Endodermal cell (in vitro differentiated cells): Measurements from ENCODE around the gene PPP4R3C. TPM values are rescaled to one million over a fixed set of nuclear protein-coding genes. Genes with fewer than 3 reads are reported as not detected.

Source experiments
- DNase-seq: peaks from one replicate; pipeline ENCODE4 v3.0.0-alpha.2; 2017
- H3K27ac ChIP-seq: 2 replicates; pipeline ENCODE4 v1.5.1; 2013; ENCODE audit warnings: mild to moderate bottlenecking, low read depth, low read length, moderate library complexity
- H3K27me3 ChIP-seq: 2 replicates; pipeline ENCODE4 v1.6.1; 2013; ENCODE audit warnings: mild to moderate bottlenecking, low read length, moderate library complexity; ENCODE audit not compliant: insufficient read depth, control insufficient read depth, poor library complexity, severe bottlenecking
- H3K36me3 ChIP-seq: 2 replicates; pipeline ENCODE4 v1.7.0; 2013; ENCODE audit warnings: mild to moderate bottlenecking, low read length, moderate library complexity; ENCODE audit not compliant: control insufficient read depth, insufficient read depth
- H3K4me1 ChIP-seq: one replicate; pipeline ENCODE4 v1.7.0; 2013; ENCODE audit warnings: low read length; ENCODE audit not compliant: control insufficient read depth, insufficient read depth
- H3K4me3 ChIP-seq: 2 replicates; pipeline ENCODE4 v1.5.1; 2013; ENCODE audit warnings: mild to moderate bottlenecking, low read length, moderate library complexity
- H3K9ac ChIP-seq: 2 replicates; pipeline ENCODE4 v1.6.1; 2013; ENCODE audit warnings: mild to moderate bottlenecking, low read length, moderate library complexity; ENCODE audit not compliant: poor library complexity, severe bottlenecking; ENCODE audit errors: extremely low read depth
- H3K9me3 ChIP-seq: 2 replicates; pipeline ENCODE4 v1.6.1; 2013; ENCODE audit warnings: mild to moderate bottlenecking, low read length, moderate library complexity; ENCODE audit not compliant: control insufficient read depth
- H3K27ac Mint-ChIP-seq: 2 replicates; pipeline ENCODE4 v1.8.0; 2020; ENCODE audit warnings: mixed read lengths
- H3K27me3 Mint-ChIP-seq: 2 replicates; pipeline ENCODE4 v1.8.0; 2021; ENCODE audit warnings: mild to moderate bottlenecking, mixed read lengths; ENCODE audit not compliant: insufficient read depth
- H3K36me3 Mint-ChIP-seq: 2 replicates; pipeline ENCODE4 v1.8.0; 2020; ENCODE audit warnings: low read depth, mixed read lengths
- H3K4me1 Mint-ChIP-seq: 2 replicates; pipeline ENCODE4 v1.8.0; 2020; ENCODE audit warnings: mixed read lengths
- H3K4me3 Mint-ChIP-seq: 2 replicates; pipeline ENCODE4 v1.8.0; 2020; ENCODE audit warnings: mild to moderate bottlenecking, moderate library complexity, mixed read lengths
- H3K9me3 Mint-ChIP-seq: 2 replicates; pipeline ENCODE4 v1.8.0; 2020; ENCODE audit warnings: mild to moderate bottlenecking, mixed read lengths
- WGBS, 2 experiments: methylation state at CpG; one replicate each; pipeline versions ENCODE4 v1.1.5 to v1.1.7; 2013; ENCODE audit warnings: missing lambda C conversion rate in 2 of 2, mixed read lengths in 1 of 2; ENCODE audit not compliant: insufficient coverage in 1 of 2, insufficient read length in 1 of 2; 5-methylcytosine and 5-hydroxymethylcytosine counted together
- total RNA-seq, 2 donors: library from RNA; stranded (reverse); fragmentation: NEBNext Ultra II Directional in 1 of 2; extraction: Animal tissue kit (Norgen Biotek cat#: 25700) in 1 of 2; gene quantifications; 2 replicates in 1 of 2; 3 replicates in 1 of 2; pipeline ENCODE4 v1.2.1, GENCODE V29; 2021
- TF ChIP-seq, protein P1 (sequence below): fragments of 200-600 bp; sonication (generic); conservative IDR thresholded peaks from 2 replicates; pipeline ENCODE4 v1.5.0; 2021; ENCODE audit warnings: antibody characterized with exemption, mild to moderate bottlenecking

Gene PPP4R3C
- total RNA-seq, 2 donors from 2014 or later: not detected

DNA sequence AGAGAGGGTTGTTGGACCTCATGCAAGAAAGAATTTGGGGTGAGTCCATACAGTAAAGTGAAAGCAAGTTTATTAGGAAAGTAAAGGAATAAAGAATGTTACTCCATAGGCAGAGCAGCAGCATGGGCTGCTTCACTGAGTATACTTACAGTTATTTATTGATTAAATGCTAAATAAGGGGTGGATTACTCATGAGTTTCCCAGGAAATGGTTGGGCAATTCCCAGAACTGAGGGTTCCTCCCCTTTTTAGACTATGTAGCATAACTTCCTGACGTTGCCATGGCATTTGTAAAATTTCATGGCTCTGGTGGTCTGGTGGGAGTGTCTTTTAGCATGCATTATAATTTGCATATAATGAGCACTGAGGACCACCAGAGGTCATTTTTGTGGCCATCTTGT lies 16.7 kb downstream of the PPP4R3C start:
- Mint-ChIP-seq H3K36me3 (no peaks in the 10 kb centered on the region), H3K4me3 (no peak overlapping the region), H3K27me3 (no peaks in the 10 kb centered on the region), H3K9me3 (peaks cover 55% of the 10 kb centered on the region), H3K27ac (no peak overlapping the region), H3K4me1 (no peaks in the 10 kb centered on the region)
- Histone ChIP-seq H3K27ac (no peak overlapping the region), H3K27me3 (no peaks in the 10 kb centered on the region), H3K9me3 (no peaks in the 10 kb centered on the region), H3K4me3 (no peak overlapping the region), H3K36me3 (no peaks in the 10 kb centered on the region), H3K4me1 (no peaks in the 10 kb centered on the region), H3K9ac (no peak overlapping the region)
- WGBS, 2 experiments: 71% methylated on average over 1 of the region's 1 CpG; no CpG with 5 or more reads in 1 of the 2 experiments
- DNase-seq: no peak
- TF ChIP-seq, protein P1, sequence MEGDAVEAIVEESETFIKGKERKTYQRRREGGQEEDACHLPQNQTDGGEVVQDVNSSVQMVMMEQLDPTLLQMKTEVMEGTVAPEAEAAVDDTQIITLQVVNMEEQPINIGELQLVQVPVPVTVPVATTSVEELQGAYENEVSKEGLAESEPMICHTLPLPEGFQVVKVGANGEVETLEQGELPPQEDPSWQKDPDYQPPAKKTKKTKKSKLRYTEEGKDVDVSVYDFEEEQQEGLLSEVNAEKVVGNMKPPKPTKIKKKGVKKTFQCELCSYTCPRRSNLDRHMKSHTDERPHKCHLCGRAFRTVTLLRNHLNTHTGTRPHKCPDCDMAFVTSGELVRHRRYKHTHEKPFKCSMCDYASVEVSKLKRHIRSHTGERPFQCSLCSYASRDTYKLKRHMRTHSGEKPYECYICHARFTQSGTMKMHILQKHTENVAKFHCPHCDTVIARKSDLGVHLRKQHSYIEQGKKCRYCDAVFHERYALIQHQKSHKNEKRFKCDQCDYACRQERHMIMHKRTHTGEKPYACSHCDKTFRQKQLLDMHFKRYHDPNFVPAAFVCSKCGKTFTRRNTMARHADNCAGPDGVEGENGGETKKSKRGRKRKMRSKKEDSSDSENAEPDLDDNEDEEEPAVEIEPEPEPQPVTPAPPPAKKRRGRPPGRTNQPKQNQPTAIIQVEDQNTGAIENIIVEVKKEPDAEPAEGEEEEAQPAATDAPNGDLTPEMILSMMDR: no peak

DNA sequence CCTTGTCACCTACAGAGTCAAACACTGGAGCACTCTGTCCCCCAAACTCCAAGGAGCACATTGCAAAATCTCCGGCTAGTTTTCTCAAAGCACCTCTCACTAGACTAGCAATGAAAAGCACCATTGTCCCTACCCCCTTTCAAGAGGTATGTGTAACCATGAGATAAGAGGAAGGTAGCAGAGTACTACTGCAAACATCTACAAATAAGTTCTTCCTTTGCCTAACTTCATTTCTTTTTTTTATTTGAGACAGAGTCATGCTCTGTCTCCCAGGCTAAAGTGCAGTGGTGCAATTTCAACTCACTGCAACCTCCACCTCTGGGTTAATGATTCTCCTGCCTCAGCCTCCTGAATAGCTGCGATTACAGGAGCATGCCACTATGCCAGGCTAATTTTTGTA lies 17.7 kb downstream of the PPP4R3C start:
- no peak overlapping the region for H3K27ac ChIP-seq
- no peaks in the 10 kb centered on the region for H3K4me1 Mint-ChIP-seq
- H3K27me3 Mint-ChIP-seq: no peaks in the 10 kb centered on the region
- H3K36me3 Mint-ChIP-seq: no peaks in the 10 kb centered on the region
- TF ChIP-seq, protein P1: no peak
- H3K9ac ChIP-seq: no peak overlapping the region
- no peak overlapping the region for H3K4me3 Mint-ChIP-seq
- peaks cover 62% of the 10 kb centered on the region for H3K9me3 Mint-ChIP-seq
- no peaks in the 10 kb centered on the region for H3K4me1 ChIP-seq
- H3K27ac Mint-ChIP-seq: no peak overlapping the region
- DNase-seq: no peak
- 93% methylated on average over 2 of the region's 2 CpGs; no CpG with 5 or more reads in 1 of the 2 experiments for WGBS, 2 experiments
- H3K4me3 ChIP-seq: no peak overlapping the region
- H3K9me3 ChIP-seq: no peaks in the 10 kb centered on the region
- H3K36me3 ChIP-seq: no peaks in the 10 kb centered on the region
- H3K27me3 ChIP-seq: no peaks in the 10 kb centered on the region

DNA sequence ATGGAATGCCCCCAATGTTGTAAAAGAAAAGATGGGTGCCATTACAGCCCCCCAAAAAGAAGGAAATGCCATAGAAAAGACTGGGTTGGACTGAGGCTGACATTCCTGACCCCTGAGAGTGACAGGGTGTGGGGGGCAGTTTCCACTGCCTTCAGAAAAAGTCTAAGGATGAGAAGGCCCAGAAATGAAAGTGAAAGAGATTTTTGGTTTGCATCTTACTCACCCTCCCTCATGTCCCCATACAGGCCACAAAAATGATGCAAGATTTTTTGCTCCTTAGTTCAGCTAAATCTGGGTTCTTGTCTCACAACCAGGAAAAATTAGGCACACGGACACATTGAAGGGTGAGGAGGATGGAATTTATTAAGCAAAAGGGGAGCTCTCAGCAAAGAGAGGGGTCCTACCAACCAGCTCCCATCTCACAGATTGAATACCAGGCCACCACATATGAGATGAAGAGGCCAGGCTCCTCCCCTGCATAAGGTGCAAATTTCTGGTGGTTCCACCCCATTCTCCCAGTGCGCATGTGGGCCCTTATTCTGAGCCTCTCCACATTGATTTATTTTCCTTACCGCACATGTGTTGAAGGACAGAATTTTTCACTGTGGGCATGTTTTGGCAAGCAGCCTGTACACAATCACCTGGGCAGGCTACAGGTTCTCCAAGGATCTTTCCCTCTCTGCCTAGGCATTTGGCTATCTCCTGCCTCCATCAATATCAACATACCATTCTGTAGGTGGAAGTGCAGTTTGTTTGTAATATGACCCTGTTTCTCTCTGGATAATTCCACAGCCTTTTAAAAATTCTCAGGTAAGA lies 18.8 kb downstream of the PPP4R3C start:
- no peaks in the 10 kb centered on the region for H3K4me1 Mint-ChIP-seq
- Histone ChIP-seq H3K9ac (no peak overlapping the region), H3K36me3 (no peaks in the 10 kb centered on the region), H3K9me3 (no peaks in the 10 kb centered on the region), H3K27ac (no peak overlapping the region), H3K4me3 (no peak overlapping the region), H3K4me1 (no peaks in the 10 kb centered on the region), H3K27me3 (no peaks in the 10 kb centered on the region)
- H3K36me3 Mint-ChIP-seq: no peaks in the 10 kb centered on the region
- no peak overlapping the region for H3K27ac Mint-ChIP-seq
- TF ChIP-seq, protein P1: no peak
- no peaks in the 10 kb centered on the region for H3K27me3 Mint-ChIP-seq
- no peak for DNase-seq
- 63% methylated on average over 3 of the region's 3 CpGs; no CpG with 5 or more reads in 1 of the 2 experiments for WGBS, 2 experiments
- H3K9me3 Mint-ChIP-seq: peaks cover 54% of the 10 kb centered on the region
- H3K4me3 Mint-ChIP-seq: no peak overlapping the region
